AG04449 (cell line): ENCODE results near the gene PIP4K2A.

Experiments used
- CTCF ChIA-PET: fragments of 350-600 bp; formaldehyde crosslinking; extraction: SDS; loops from one replicate; lab custom pipeline; 2021; ENCODE audit warnings: antibody characterized with exemption; lab: Yijun Ruan, JAX
- POLR2A ChIA-PET: fragments of 400-600, 350-600 bp; formaldehyde crosslinking; extraction: SDS; loops from one replicate; lab custom pipeline; 2020; ENCODE audit warnings: antibody characterized with exemption, inconsistent platforms; lab: Yijun Ruan, JAX
- DNase-seq: peaks from one replicate; pipeline ENCODE4 v3.0.0-alpha.2; 2010; ENCODE audit warnings: low read depth, low spot score
- H3K4me3 ChIP-seq: 2 replicates; pipeline ENCODE4 v1.5.1; 2011; ENCODE audit warnings: low read depth, mild to moderate bottlenecking, control low read depth, low read length
- TF ChIP-seq, protein P1 (sequence below): IDR thresholded peaks from one replicate; pipeline ENCODE4 v1.5.1; 2011; ENCODE audit warnings: mild to moderate bottlenecking, moderate library complexity, low read length, control low read depth, inconsistent platforms; ENCODE audit not compliant: insufficient read depth; ENCODE audit errors: missing control alignments

The PIP4K2A gene

DNA sequence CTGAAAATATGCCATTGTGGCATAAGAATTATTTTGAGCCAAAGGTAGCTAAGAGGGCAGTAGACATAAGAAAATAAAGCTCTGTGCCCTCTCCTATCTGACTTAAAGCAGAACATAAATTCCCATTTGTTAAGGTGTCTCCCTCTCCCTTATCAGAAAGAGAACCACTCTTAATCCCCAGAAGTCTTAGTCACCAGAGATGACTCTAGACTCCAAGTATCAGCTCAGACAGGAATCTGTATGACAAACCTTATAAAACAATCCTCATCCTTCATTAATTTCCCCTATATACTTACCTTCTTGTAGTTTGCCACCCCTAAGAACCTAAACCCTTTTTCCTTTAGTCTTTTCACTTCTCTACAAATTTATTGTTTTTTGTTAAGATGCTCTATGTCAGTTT lies 21.8 kb upstream of the PIP4K2A start:
- CTCF ChIA-PET, result no interaction called here
- H3K4me3 ChIP-seq, result no peak overlapping the region
- no peak for DNase-seq
- POLR2A ChIA-PET, result no interaction called here
- TF ChIP-seq, protein P1, sequence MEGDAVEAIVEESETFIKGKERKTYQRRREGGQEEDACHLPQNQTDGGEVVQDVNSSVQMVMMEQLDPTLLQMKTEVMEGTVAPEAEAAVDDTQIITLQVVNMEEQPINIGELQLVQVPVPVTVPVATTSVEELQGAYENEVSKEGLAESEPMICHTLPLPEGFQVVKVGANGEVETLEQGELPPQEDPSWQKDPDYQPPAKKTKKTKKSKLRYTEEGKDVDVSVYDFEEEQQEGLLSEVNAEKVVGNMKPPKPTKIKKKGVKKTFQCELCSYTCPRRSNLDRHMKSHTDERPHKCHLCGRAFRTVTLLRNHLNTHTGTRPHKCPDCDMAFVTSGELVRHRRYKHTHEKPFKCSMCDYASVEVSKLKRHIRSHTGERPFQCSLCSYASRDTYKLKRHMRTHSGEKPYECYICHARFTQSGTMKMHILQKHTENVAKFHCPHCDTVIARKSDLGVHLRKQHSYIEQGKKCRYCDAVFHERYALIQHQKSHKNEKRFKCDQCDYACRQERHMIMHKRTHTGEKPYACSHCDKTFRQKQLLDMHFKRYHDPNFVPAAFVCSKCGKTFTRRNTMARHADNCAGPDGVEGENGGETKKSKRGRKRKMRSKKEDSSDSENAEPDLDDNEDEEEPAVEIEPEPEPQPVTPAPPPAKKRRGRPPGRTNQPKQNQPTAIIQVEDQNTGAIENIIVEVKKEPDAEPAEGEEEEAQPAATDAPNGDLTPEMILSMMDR, result no peak

DNA sequence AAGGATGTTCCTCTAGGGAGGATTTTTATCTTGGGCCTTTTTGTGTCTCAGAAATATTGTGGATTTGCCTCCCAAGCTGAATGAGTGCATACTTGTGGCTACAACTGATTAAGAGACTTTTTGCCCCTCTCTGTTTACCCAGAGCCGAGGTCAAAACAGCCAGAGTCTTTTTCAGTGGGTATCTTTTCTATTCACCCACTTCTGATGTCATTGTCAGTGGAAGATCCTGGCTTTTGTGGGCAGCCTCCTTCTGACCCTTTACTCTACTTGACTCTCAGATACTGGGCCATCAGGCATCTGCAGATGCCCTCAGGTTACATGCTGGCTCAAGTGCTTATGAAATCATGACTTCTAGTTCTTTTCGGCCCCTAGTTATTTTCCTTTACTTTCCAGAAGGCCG lies 19.6 kb upstream of the PIP4K2A start:
- POLR2A ChIA-PET, result no interaction called here
- CTCF ChIA-PET, result no interaction called here
- H3K4me3 ChIP-seq, result no peak overlapping the region
- TF ChIP-seq, protein P1, result no peak
- DNase-seq, result no peak

DNA sequence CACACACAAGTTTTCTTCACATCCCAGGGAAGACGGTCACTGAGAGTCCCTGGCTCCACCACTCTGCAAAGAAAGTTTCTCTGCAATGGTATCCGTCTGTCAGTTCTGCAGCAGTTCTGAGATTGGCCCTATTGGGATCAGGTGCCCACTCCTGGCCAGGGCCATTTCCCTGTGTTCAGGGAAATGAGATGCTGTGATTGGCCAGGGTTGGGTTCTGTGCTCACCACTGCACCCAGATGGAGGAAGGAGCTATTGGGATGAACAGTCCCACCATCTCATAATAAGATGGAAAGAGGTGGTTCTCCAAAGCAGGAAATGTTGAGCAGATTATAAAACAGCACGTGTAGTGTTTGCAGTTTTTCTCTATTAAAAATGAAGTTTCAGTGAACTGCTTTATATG lies 13.3 kb upstream of the PIP4K2A start:
- TF ChIP-seq, protein P1, result no peak
- ChIA-PET POLR2A (no interaction called here), CTCF (no interaction called here)
- no peak for DNase-seq
- H3K4me3 ChIP-seq, result no peak overlapping the region

DNA sequence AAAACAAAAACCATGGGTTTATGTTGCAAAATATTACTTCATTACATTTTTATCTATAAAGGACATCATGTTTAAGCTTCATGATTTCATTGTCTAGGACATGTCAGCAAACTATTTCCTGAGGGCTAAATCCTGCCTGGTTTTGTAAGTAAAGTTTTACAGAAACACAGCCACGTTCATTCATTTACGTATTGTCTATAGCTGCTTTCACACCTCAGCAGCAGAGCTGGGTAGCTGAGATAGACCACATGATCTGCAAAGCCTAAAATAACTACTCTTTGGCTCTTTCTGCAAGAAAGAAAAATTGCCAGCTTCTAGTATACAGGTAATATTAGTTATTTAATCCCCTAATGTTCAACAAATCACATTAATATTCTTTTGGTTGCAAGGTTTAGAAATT lies 12.7 kb upstream of the PIP4K2A start:
- ChIA-PET POLR2A (no interaction called here), CTCF (no interaction called here)
- TF ChIP-seq, protein P1, result no peak
- no peak overlapping the region for H3K4me3 ChIP-seq
- DNase-seq, result no peak

DNA sequence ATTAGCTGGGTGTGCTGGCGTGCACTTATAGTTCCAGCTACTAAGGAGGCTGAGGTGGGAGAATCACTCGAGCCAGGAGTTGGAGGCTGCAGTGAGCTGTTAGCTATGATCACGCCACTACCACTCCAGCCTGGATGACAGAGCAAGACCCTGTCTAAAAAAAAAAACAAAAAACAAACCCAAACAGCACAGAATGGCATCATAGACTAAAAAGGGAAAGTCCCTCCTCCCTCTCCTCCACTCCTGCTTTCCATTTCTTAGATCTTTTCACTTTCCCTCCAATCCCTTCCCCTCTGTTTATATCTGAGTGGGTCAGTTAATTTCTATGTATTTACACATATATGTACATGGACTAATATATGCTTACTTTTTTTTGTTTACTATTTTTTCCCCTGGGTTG lies 10.4 kb upstream of the PIP4K2A start:
- POLR2A ChIA-PET, result no interaction called here

DNA sequence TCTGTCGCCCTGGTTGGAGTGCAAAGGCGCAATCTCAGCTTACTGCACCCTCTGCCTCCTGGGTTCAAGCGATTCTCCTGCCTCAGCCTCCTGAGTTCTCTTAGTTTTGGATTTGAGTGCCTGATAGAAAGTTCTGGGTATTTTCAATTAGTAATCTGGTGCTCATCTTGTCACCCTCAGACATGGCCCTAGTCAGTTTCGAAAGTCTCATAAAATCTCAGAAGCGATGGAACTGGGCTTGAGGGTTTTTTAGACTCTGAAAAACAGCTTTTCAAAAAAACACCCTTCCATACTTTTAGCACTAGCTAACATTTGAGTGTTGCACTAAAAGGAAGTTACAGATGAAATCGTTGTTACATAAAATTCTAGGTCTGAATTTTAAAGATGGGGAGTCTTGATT lies 9.4 kb upstream of the PIP4K2A start:
- TF ChIP-seq, protein P1, result no peak
- ChIA-PET POLR2A (no interaction called here), CTCF (no interaction called here)
- no peak for DNase-seq
- no peak overlapping the region for H3K4me3 ChIP-seq

More for the DNA sequence above, 10.4 kb upstream of the PIP4K2A start:
- CTCF ChIA-PET, result no interaction called here
- TF ChIP-seq, protein P1, result no peak
- H3K4me3 ChIP-seq, result no peak overlapping the region
- no peak for DNase-seq

DNA sequence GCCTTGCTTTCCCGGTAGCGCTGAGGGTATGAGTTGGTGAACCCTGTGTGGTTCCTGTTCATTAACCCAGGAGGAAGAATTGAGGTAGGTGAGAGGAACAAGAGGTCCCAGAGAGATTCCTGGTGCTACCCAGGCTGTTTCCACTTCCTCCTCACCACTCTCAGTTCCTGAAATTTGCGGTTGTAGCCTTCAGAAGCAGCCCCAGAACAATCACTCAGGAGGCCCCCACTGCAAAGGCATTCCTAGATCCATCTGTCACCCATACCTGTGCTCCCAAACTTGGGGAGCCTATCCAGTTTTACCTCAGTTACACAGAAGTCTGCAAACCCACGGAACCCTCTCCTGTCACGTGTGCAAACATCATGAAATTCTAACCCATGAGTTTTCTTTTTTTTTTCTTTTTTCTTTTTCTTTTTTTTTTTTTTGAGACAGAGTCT lies 9.0 kb upstream of the PIP4K2A start:
- TF ChIP-seq, protein P1, result no peak
- H3K4me3 ChIP-seq, result no peak overlapping the region
- POLR2A ChIA-PET, result no interaction called here
- no peak for DNase-seq
- CTCF ChIA-PET, result no interaction called here
